ENCODE results near the gene CACNA1H.

CACNA1H gene

GRCh38 chr16:1206326-1206725 is 53.4 kb downstream of the CACNA1H start:
- DNase-seq (ENCODE audit: low read depth), result no peak
- TF ChIP-seq, protein P1, sequence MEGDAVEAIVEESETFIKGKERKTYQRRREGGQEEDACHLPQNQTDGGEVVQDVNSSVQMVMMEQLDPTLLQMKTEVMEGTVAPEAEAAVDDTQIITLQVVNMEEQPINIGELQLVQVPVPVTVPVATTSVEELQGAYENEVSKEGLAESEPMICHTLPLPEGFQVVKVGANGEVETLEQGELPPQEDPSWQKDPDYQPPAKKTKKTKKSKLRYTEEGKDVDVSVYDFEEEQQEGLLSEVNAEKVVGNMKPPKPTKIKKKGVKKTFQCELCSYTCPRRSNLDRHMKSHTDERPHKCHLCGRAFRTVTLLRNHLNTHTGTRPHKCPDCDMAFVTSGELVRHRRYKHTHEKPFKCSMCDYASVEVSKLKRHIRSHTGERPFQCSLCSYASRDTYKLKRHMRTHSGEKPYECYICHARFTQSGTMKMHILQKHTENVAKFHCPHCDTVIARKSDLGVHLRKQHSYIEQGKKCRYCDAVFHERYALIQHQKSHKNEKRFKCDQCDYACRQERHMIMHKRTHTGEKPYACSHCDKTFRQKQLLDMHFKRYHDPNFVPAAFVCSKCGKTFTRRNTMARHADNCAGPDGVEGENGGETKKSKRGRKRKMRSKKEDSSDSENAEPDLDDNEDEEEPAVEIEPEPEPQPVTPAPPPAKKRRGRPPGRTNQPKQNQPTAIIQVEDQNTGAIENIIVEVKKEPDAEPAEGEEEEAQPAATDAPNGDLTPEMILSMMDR (conservative IDR thresholded peaks at IDR 0.05; ENCODE audit: low read depth, low read length), result no peak
- no peak overlapping the region for H3K4me3 ChIP-seq (ENCODE audit: low read length)

DNA sequence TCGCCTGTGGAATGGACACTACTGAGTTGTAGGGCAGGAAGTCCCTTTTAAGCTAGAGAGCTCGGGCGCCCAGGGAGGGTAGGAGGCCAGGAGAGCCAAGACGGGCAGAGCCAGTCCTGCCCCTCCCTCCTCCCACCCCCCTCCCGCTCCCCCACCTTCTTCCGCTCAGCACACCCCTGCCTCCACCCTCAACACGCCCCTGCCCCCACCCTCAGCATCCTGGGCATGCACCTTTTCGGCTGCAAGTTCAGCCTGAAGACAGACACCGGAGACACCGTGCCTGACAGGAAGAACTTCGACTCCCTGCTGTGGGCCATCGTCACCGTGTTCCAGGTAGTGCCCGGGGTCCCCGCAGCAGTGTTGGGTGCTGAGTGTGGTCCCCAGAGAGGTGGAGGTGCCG is 53.9 kb downstream of the CACNA1H start:
- TF ChIP-seq, protein P1 (conservative IDR thresholded peaks at IDR 0.05; ENCODE audit: low read depth, low read length), result no peak
- no peak for DNase-seq (ENCODE audit: low read depth)
- H3K4me3 ChIP-seq (ENCODE audit: low read length), result no peak overlapping the region

- H3K4me3 ChIP-seq (ENCODE audit: low read length), result no peak overlapping the region
- TF ChIP-seq, protein P1 (conservative IDR thresholded peaks at IDR 0.05; ENCODE audit: low read depth, low read length), result no peak
- DNase-seq (ENCODE audit: low read depth), result no peak
Measured at GRCh38 chr16:1208239-1208830, 55.4 kb downstream of the CACNA1H start.

DNA sequence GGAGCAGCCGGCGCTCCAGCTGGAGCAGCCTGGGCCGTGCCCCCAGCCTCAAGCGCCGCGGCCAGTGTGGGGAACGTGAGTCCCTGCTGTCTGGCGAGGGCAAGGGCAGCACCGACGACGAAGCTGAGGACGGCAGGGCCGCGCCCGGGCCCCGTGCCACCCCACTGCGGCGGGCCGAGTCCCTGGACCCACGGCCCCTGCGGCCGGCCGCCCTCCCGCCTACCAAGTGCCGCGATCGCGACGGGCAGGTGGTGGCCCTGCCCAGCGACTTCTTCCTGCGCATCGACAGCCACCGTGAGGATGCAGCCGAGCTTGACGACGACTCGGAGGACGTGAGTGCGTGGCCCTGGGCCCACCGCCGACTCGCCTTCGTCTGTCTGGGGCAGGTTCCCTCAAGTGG is 56.2 kb downstream of the CACNA1H start:
- H3K4me3 ChIP-seq (ENCODE audit: low read length), result no peak overlapping the region
- TF ChIP-seq, protein P1 (conservative IDR thresholded peaks at IDR 0.05; ENCODE audit: low read depth, low read length), result no peak
- no peak for DNase-seq (ENCODE audit: low read depth)

- TF ChIP-seq, protein P1 (conservative IDR thresholded peaks at IDR 0.05; ENCODE audit: low read depth, low read length), result no peak
- H3K4me3 ChIP-seq (ENCODE audit: low read length), result no peak overlapping the region
- no peak for DNase-seq (ENCODE audit: low read depth)
Measured at GRCh38 chr16:1210461-1210860, 57.6 kb downstream of the CACNA1H start.

DNA sequence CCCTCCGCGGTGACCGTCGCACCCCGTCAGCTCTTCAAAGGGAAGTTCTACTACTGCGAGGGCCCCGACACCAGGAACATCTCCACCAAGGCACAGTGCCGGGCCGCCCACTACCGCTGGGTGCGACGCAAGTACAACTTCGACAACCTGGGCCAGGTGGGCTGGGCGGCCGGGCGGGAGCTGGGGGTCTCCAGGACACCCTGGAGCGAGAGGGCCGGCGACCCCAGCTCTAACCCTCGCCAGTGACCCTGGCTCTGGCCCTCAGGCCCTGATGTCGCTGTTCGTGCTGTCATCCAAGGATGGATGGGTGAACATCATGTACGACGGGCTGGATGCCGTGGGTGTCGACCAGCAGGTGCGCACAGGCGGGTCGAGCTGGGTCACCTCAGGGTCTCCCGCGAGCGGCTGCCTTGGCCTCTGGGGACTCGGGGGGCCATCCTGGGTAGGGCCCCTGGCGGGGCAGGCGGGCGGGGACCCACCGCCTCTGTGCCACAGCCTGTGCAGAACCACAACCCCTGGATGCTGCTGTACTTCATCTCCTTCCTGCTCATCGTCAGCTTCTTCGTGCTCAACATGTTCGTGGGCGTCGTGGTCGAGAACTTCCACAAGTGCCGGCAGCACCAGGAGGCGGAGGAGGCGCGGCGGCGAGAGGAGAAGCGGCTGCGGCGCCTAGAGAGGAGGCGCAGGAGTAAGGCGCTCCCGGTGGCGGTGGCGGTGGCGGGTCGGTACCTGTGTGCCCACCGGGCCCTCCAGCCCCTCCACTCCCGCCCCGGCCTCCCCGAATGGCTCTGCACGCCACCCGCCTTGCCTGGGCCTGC is 58.8 kb downstream of the CACNA1H start:
- no peak overlapping the region for H3K4me3 ChIP-seq (ENCODE audit: low read length)
- TF ChIP-seq, protein P1 (conservative IDR thresholded peaks at IDR 0.05; ENCODE audit: low read depth, low read length), result no peak
- no peak for DNase-seq (ENCODE audit: low read depth)
